Measurements from ENCODE around the gene FAM110A. TPM values are rescaled to one million over a fixed set of nuclear protein-coding genes. Genes with fewer than 3 reads are reported as not detected.

FAM110A gene
- total and polyA plus RNA-seq, 2 of the 8 experiments (the other 6 are each of a cell fraction or from before 2014, with no cell fraction given): 10.1 to 10.9 TPM

DNA sequence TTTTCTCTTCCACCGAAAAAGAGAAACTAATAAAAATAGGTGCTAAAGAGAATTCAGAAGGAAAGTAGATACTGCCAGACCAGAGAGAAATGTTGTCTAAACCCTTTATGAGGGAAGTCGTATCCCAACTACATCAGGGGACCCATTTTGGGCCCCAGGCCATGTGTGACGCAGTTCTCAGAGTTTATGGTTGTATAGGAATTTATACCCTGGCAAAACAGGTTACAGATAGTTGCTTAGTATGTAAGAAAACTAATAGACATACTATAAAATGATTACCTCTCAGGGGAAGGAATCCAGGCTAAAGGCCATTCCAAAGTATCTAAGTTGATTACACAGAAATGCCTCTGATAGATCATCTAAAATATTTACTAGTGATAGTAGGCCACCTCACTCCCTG, 36.6 kb upstream of the FAM110A start:
- no peak overlapping the region for H2BK20ac ChIP-seq (ENCODE audit: low read length)
- peaks cover 18 to 19% of the 10 kb centered on the region in 2 experiments for H3K9me3 ChIP-seq (ENCODE audit: insufficient read depth in 2 of 2, low read depth in 1 of 2, low read length in 1 of 2)
- no peak overlapping the region for H3K4me3 ChIP-seq (ENCODE audit: extremely low read depth in 1 of 4, insufficient read depth in 2 of 4, low read depth in 3 of 4, low read length in 4 of 4)
- H3K56ac ChIP-seq (replicated peaks; ENCODE audit: insufficient read length, low read depth, low read length): no peak overlapping the region
- no peaks in the 10 kb centered on the region for H4K20me1 ChIP-seq (replicated peaks in 1 of 2; ENCODE audit: control insufficient read depth in 1 of 2, insufficient read depth in 2 of 2, low read length in 2 of 2)
- H3K9ac ChIP-seq (replicated peaks in 1 of 4; ENCODE audit: extremely low read depth in 1 of 4, low read depth in 3 of 4, low read length in 3 of 4): no peak overlapping the region
- H3K4me1 ChIP-seq (replicated peaks in 1 of 4; ENCODE audit: control insufficient read depth in 3 of 4, insufficient read depth in 4 of 4, low read length in 3 of 4): no peaks in the 10 kb centered on the region
- FAIRE-seq (no peak), DNase-seq (ENCODE audit: low read depth in 1 of 2, low spot score in 2 of 2) (no peak)
- no peak overlapping the region for H4K91ac ChIP-seq (replicated peaks; ENCODE audit: insufficient read length, low read length)
- no peak overlapping the region for H2AFZ ChIP-seq (ENCODE audit: low read length)
- no peak overlapping the region for H2BK12ac ChIP-seq (ENCODE audit: low read depth, low read length)
- no peaks in the 10 kb centered on the region for H3K27me3 ChIP-seq (replicated peaks in 1 of 4; ENCODE audit: control insufficient read depth in 3 of 4, extremely low read depth in 1 of 4, insufficient read depth in 3 of 4, low read length in 3 of 4)
- H2BK120ac ChIP-seq (replicated peaks; ENCODE audit: low read depth, low read length): no peak overlapping the region
- no peak overlapping the region for H4K8ac ChIP-seq (ENCODE audit: extremely low read depth, insufficient read depth, low read length)
- 94% methylated on average over 3 of the region's 3 CpGs; no CpG with 5 or more reads in 1 of the 2 experiments for WGBS, 2 experiments (ENCODE audit: extremely low coverage in 1 of 2, insufficient coverage in 1 of 2, insufficient read length in 1 of 2, insufficient replicate concordance in 2 of 2, low coverage in 1 of 2, low lambda C conversion rate in 2 of 2, missing lambda C conversion rate in 1 of 2)
- H2BK15ac ChIP-seq (ENCODE audit: low read length): no peak overlapping the region
- H3K23me2 ChIP-seq (ENCODE audit: low read depth, low read length): no peaks in the 10 kb centered on the region
- no peak for TF ChIP-seq TAF7 (optimal IDR thresholded peaks at IDR 0.05; ENCODE audit: borderline replicate concordance, low read depth, low read length)
- TF ChIP-seq RNF2 (IDR thresholded peaks at IDR 0.05; ENCODE audit: borderline replicate concordance, low read depth, low read length, missing control alignments, poor library complexity, severe bottlenecking): no peak
- TF ChIP-seq POLR2AphosphoS5 (IDR thresholded peaks at IDR 0.05; ENCODE audit: low read depth, low read length): no peak
- TF ChIP-seq, protein P1, sequence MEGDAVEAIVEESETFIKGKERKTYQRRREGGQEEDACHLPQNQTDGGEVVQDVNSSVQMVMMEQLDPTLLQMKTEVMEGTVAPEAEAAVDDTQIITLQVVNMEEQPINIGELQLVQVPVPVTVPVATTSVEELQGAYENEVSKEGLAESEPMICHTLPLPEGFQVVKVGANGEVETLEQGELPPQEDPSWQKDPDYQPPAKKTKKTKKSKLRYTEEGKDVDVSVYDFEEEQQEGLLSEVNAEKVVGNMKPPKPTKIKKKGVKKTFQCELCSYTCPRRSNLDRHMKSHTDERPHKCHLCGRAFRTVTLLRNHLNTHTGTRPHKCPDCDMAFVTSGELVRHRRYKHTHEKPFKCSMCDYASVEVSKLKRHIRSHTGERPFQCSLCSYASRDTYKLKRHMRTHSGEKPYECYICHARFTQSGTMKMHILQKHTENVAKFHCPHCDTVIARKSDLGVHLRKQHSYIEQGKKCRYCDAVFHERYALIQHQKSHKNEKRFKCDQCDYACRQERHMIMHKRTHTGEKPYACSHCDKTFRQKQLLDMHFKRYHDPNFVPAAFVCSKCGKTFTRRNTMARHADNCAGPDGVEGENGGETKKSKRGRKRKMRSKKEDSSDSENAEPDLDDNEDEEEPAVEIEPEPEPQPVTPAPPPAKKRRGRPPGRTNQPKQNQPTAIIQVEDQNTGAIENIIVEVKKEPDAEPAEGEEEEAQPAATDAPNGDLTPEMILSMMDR (IDR thresholded peaks at IDR 0.05; ENCODE audit: control extremely low read depth in 1 of 3, insufficient read depth in 1 of 3, low read depth in 1 of 3, low read length in 3 of 3): no peak
- no peak for TF ChIP-seq BCL11A (IDR thresholded peaks at IDR 0.05; ENCODE audit: low read depth in 2 of 2, low read length in 2 of 2)
- no peak for TF ChIP-seq TBP (IDR thresholded peaks at IDR 0.05; ENCODE audit: low read depth, low read length)
- TF ChIP-seq CBX8 (IDR thresholded peaks at IDR 0.05; ENCODE audit: borderline replicate concordance, low read depth, low read length): no peak
- TF ChIP-seq CREB1 (IDR thresholded peaks at IDR 0.05): no peak
- no peak for TF ChIP-seq CBX5 (IDR thresholded peaks at IDR 0.05; ENCODE audit: low read depth, low read length)
- H3K27ac ChIP-seq (ENCODE audit: low read depth, low read length): no peak overlapping the region
- H3K14ac ChIP-seq (ENCODE audit: insufficient read length): no peak overlapping the region
- ChIA-PET CTCF (ENCODE audit: partially characterized antibody) (no interaction called here), POLR2A (ENCODE audit: partially characterized antibody) (no interaction called here)
- H3K79me2 ChIP-seq (ENCODE audit: control insufficient read depth in 1 of 2, insufficient read depth in 2 of 2, low read length in 2 of 2): no peaks in the 10 kb centered on the region
- no peaks in the 10 kb centered on the region for H3K79me1 ChIP-seq (ENCODE audit: low read depth, low read length)
- H3K18ac ChIP-seq (ENCODE audit: extremely low read depth, low read length): no peak overlapping the region
- H3K23ac ChIP-seq (ENCODE audit: insufficient read length): no peak overlapping the region
- H4K5ac ChIP-seq (ENCODE audit: insufficient read length, low read depth, low read length): no peak overlapping the region
- no peak overlapping the region for H3K4me2 ChIP-seq (ENCODE audit: insufficient read depth in 1 of 2, low read depth in 2 of 2, low read length in 2 of 2)
- H2AK5ac ChIP-seq (ENCODE audit: low read depth, low read length): no peak overlapping the region
- no peak overlapping the region for H3K4ac ChIP-seq (replicated peaks; ENCODE audit: insufficient read length, low read depth, low read length)
- no peaks in the 10 kb centered on the region for H3K36me3 ChIP-seq (ENCODE audit: control insufficient read depth in 2 of 4, insufficient read depth in 4 of 4, low read length in 3 of 4)
- no peak overlapping the region for H2BK5ac ChIP-seq (ENCODE audit: low read depth, low read length)
